T-cell (primary cell): ENCODE results near the gene HES2. TPM values are rescaled to one million over a fixed set of nuclear protein-coding genes. Genes with fewer than 3 reads are reported as not detected.
"Not testable (repeated sequence)": the region's sequence is repeated elsewhere in the genome, so short reads cannot be mapped to it uniquely, and the experiment has no call there.

Source experiments
- ATAC-seq, 4 experiments: fragments of 200-7000 bp in 3 of 4; fragments of 150-1000 bp in 1 of 4; cut with Tn5 transposase; replicated peaks in 1 of 4; 1 replicate in 3 of 4; 2 replicates in 1 of 4; pipeline ENCODE4 v1.10.0; 2021; ENCODE audit warnings: moderate library complexity in 3 of 4, mild to moderate bottlenecking in 2 of 4, moderate number of reproducible peaks in 1 of 4
- CTCF ChIA-PET, 2 donors: fragments of 300-600 bp; sonication (Branson Sonifier 250); formaldehyde crosslinking; loops; one replicate each; lab custom pipeline; 2022; ENCODE audit warnings: antibody characterized with exemption in 2 of 2; lab: Charles Lee
- POLR2A ChIA-PET, 2 donors: fragments of 300-600 bp; sonication (Branson Sonifier 250); formaldehyde crosslinking; loops; one replicate each; lab custom pipeline; 2022; ENCODE audit warnings: antibody characterized with exemption in 2 of 2; lab: Charles Lee
- DNase-seq, 35 experiments: peaks; one replicate each; pipeline versions ENCODE4 v3.0.0 to v3.0.0-alpha.2; 2013 to 2023
- H3K27ac ChIP-seq: one replicate; pipeline ENCODE4 v1.5.1; 2013; ENCODE audit warnings: low read length
- H3K27me3 ChIP-seq, 2 experiments: replicated peaks in 1 of 2; 1 replicate in 1 of 2; 2 replicates in 1 of 2; pipeline versions ENCODE4 v1.6.1 to v1.7.0; 2013; ENCODE audit warnings: low read length in 1 of 2, mixed read lengths in 1 of 2; ENCODE audit not compliant: control insufficient read depth in 2 of 2, insufficient read depth in 2 of 2; ENCODE audit errors: extremely low read depth in 1 of 2
- H3K36me3 ChIP-seq, 2 donors: 1 replicate in 1 of 2; 2 replicates in 1 of 2; pipeline versions ENCODE4 v1.6.1 to v1.7.0; 2013; ENCODE audit warnings: low read length in 1 of 2; ENCODE audit not compliant: control insufficient read depth in 2 of 2, insufficient read depth in 1 of 2; ENCODE audit errors: extremely low read depth in 1 of 2
- H3K4me1 ChIP-seq, 2 experiments: 1 replicate in 1 of 2; 2 replicates in 1 of 2; pipeline versions ENCODE4 v1.6.1 to v1.7.0; 2013; ENCODE audit warnings: low read length in 2 of 2, mixed read lengths in 1 of 2; ENCODE audit not compliant: insufficient read depth in 2 of 2, control insufficient read depth in 1 of 2; ENCODE audit errors: extremely low read depth in 1 of 2
- H3K4me3 ChIP-seq, 2 donors: 1 replicate in 1 of 2; 2 replicates in 1 of 2; pipeline versions ENCODE4 v1.5.1 to v1.7.0; 2013; ENCODE audit warnings: mild to moderate bottlenecking in 2 of 2, low read length in 1 of 2, moderate library complexity in 1 of 2; ENCODE audit not compliant: control insufficient read depth in 1 of 2; ENCODE audit errors: extremely low read depth in 1 of 2
- H3K9me3 ChIP-seq: 2 replicates; pipeline ENCODE4 v1.7.0; 2013
- H3K27ac Mint-ChIP-seq, 2 donors: one replicate each; pipeline ENCODE4 v1.8.0; 2020 to 2021; ENCODE audit warnings: mild to moderate bottlenecking in 2 of 2, mixed read lengths in 2 of 2
- H3K27me3 Mint-ChIP-seq, 2 donors: one replicate each; pipeline ENCODE4 v1.8.0; 2021 to 2022; ENCODE audit warnings: mixed read lengths in 2 of 2
- H3K36me3 Mint-ChIP-seq: one replicate; pipeline ENCODE4 v1.8.0; 2021; ENCODE audit warnings: mixed read lengths
- H3K4me1 Mint-ChIP-seq, 3 donors: one replicate each; pipeline ENCODE4 v1.8.0; 2020 to 2022; ENCODE audit warnings: mixed read lengths in 3 of 3, mild to moderate bottlenecking in 1 of 3
- H3K4me3 Mint-ChIP-seq, 3 donors: one replicate each; pipeline ENCODE4 v1.8.0; 2020 to 2022; ENCODE audit warnings: mild to moderate bottlenecking in 3 of 3, mixed read lengths in 3 of 3, moderate library complexity in 3 of 3
- H3K9me3 Mint-ChIP-seq, 3 donors: one replicate each; pipeline ENCODE4 v1.8.0; 2020 to 2022; ENCODE audit warnings: mixed read lengths in 3 of 3
- WGBS: methylation state at CpG from one replicate; pipeline ENCODE4 v1.1.5; 2013; ENCODE audit warnings: missing lambda C conversion rate; ENCODE audit not compliant: insufficient coverage; 5-methylcytosine and 5-hydroxymethylcytosine counted together
- total RNA-seq, 35 experiments: library from RNA in 6 of 35; stranded (reverse) in 6 of 35; fragments of 120-200 nt in 1 of 35; gene quantifications; one replicate each; pipeline versions ENCODE4 v1.2.1 to v1.2.4 and lab custom pipeline; 2013 to 2026

Gene HES2
- total RNA-seq, 5 donors from 2014 or later (not counting 1 experiment from before 2014, with no cell fraction given), result 0.16 TPM; not detected in 4

DNA sequence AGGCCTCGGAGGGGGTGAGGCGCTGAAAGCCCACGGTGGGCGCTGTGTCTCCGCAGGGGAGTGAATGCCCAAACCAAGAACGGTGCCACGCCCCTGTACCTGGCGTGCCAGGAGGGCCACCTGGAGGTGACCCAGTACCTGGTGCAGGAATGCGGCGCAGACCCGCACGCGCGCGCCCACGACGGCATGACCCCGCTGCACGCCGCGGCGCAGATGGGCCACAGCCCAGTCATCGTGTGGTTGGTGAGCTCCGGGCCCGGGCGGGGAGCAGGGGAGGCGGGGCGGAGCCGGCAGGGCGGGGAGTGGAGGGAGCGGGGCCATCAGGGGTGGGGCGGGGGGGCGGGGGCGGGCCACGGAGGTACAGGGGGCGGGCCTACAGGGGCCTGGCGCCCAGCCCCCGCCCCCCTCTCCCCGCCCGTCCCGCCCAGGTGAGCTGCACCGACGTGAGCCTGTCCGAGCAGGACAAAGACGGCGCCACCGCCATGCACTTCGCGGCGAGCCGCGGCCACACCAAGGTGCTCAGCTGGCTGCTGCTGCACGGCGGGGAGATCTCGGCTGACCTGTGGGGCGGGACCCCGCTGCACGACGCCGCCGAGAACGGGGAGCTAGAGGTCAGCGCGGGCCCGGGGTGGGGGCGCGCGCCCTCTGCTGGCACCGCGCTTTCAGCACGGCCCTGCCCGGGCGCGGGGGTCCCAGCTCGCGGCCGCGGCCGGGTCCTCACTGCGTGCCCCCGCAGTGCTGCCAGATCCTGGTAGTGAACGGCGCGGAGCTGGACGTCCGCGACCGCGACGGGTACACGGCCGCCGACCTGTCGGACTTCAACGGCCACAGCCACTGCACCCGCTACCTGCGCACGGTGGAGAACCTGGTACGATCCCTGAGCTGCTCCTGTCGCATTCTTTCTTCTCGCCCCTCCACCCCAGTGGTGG, 20.7 kb upstream of the HES2 start:
- H3K4me1 Mint-ChIP-seq, result peaks cover 13 to 25% (median 19%) of the 10 kb centered on the region in 3 donors
- ChIA-PET POLR2A (interaction anchor here in 1 of 2 donors (0.6 kb wide), 2 partner anchors 20 to 165 kb away, joined by 4 read pairs; no protein-coding TSS in a partner anchor), CTCF (interaction anchor here (0.6 to 1.2 kb wide), 6 partner anchors 17 to 261 kb away, joined by 3 to 7 read pairs (median 4); partner anchors contain the start of genes DNAJC11 (in 1 of the 2) and TNFRSF25 (in 1 of the 2))
- no peaks in the 10 kb centered on the region for H3K9me3 Mint-ChIP-seq
- Histone ChIP-seq H3K4me3 (no peak overlapping the region), H3K27ac (no peak overlapping the region), H3K36me3 (no peaks in the 10 kb centered on the region), H3K9me3 (no peaks in the 10 kb centered on the region), H3K4me1 (peaks cover 0 to 21% of the 10 kb centered on the region in 2 experiments), H3K27me3 (peaks cover 0 to 71% of the 10 kb centered on the region in 2 experiments)
- ATAC-seq, result peak; percentile 83 to 88 (median 86)
- H3K27me3 Mint-ChIP-seq, result peaks cover 30 to 45% of the 10 kb centered on the region in 2 donors
- 9% methylated on average over 78 of the region's 101 CpGs for WGBS
- H3K36me3 Mint-ChIP-seq, result no peaks in the 10 kb centered on the region
- peak overlapping the region in 2 of 3 donors; percentile 28 to 77 for H3K4me3 Mint-ChIP-seq
- DNase-seq, result peak in 34 of 35 experiments; percentile 36 to 80 (median 64)
- no peak overlapping the region for H3K27ac Mint-ChIP-seq

DNA sequence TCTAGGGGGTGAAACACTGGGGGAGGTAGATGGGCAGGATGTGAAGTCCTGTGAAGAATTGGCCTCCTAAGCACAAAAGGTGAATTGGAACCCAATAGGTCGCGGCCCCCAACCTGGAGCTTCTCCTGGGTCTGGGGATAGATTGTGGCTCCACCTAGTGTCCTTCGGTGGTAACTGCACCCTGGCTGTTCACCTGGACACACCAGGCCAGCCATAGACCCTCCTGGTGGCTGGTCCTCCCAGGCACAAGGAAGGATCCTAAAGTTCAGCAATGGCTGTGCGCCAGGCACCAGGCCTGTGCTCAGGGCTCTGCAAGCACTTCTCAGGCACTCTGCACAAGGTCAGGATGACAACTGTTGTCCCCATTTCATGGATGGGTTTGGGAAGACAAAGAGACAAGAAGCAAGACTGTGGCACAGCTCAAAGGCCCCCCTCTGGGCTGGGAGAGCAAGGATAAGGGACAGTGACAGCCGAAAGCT, 18.4 kb upstream of the HES2 start:
- Mint-ChIP-seq H3K9me3 (no peaks in the 10 kb centered on the region), H3K4me1 (peaks cover 9 to 18% (median 14%) of the 10 kb centered on the region in 3 donors), H3K4me3 (peak overlapping the region in 1 of 3 donors; percentile 52), H3K36me3 (no peaks in the 10 kb centered on the region), H3K27me3 (peaks cover 19 to 31% of the 10 kb centered on the region in 2 donors), H3K27ac (peak overlapping the region in 1 of 2 donors; percentile 21)
- Histone ChIP-seq H3K4me1 (peaks cover 0 to 21% of the 10 kb centered on the region in 2 experiments), H3K27ac (no peak overlapping the region), H3K27me3 (peaks cover 0 to 54% of the 10 kb centered on the region in 2 experiments), H3K36me3 (no peaks in the 10 kb centered on the region), H3K9me3 (no peaks in the 10 kb centered on the region), H3K4me3 (no peak overlapping the region)
- ChIA-PET POLR2A (interaction anchor here in 1 of 2 donors (0.6 to 0.7 kb wide), 2 partner anchors 22 to 172 kb away, joined by 3 to 7 read pairs; no protein-coding TSS in a partner anchor), CTCF (interaction anchor here (1.0 to 1.4 kb wide), 4 partner anchors 11 to 17 kb away, joined by 3 to 5 read pairs (median 5); no protein-coding TSS in a partner anchor)
- ATAC-seq (peak; percentile 41 to 60 (median 49)), DNase-seq (peak in 34 of 35 experiments; percentile 25 to 83 (median 58))
- 3% methylated on average over 4 of the region's 5 CpGs for WGBS

DNA sequence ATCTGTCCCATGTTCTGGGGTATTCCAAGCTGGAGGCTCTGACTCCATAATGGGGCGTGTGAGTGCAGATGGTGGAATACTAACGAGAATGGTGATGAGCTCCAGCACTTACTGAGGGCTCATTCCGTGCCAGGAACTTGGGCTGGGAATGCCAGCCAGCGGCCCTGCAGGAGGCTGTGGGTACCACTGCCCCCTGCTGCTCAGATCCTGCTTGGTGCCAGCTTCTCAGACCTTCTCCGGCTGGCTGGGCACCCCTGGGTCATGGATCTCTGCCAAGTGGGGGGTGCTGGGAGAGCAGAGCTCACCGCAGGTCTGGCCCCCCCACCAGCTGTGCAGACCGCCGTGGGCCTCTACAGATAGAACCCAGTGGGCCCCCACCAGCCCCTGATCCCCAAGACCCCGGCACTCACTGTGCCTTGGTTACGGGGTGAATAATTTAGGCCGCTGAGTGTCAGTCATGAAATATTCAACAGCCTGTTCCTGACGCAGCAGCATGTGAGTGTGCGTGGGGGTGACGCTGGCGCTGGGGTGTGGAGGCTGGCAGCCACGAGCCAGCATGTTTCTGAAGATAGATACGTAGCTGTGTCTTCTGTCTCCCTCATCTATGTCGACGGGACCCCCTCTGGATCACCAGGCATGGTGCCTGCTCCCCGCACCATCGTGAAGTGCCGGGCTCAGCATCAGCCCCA, 17.4 kb upstream of the HES2 start:
- peaks cover 19 to 31% of the 10 kb centered on the region in 2 donors for H3K27me3 Mint-ChIP-seq
- H3K9me3 ChIP-seq, H3K27ac Mint-ChIP-seq, H3K9me3 Mint-ChIP-seq, DNase-seq, ATAC-seq, H3K4me3 ChIP-seq, POLR2A ChIA-PET, H3K36me3 ChIP-seq, H3K36me3 Mint-ChIP-seq, H3K4me3 Mint-ChIP-seq, H3K27ac ChIP-seq: not testable (repeated sequence)
- 63% methylated on average over 16 of the region's 22 CpGs for WGBS
- Histone ChIP-seq H3K4me1 (peaks cover 0 to 21% of the 10 kb centered on the region in 2 experiments), H3K27me3 (peaks cover 0 to 54% of the 10 kb centered on the region in 2 experiments)
- CTCF ChIA-PET, result interaction anchor here in 1 of 2 donors (0.7 to 1.4 kb wide), 3 partner anchors 14 to 98 kb away, joined by 3 to 5 read pairs (median 5); no protein-coding TSS in a partner anchor
- H3K4me1 Mint-ChIP-seq, result peaks cover 9 to 18% (median 14%) of the 10 kb centered on the region in 3 donors

DNA sequence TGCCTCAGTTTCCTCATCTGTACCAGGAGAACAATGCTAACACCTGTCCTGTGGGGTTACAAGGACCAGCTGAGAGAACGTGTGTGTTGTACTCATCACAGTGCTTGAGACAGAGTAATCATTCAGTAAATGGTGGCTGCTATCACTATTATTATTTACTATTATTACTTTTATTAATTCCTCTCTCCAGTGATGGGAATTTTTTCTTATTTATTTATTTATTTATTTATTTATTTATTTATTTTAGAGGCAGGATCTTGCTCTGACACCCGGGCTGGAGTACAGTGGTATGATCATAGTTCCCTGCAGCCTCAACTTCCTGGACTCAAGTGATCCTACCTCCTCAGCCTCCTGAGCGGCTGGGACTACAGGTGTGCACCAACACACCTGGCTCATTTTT, 16.6 kb upstream of the HES2 start:
- H3K36me3 Mint-ChIP-seq, H3K4me3 Mint-ChIP-seq, POLR2A ChIA-PET, H3K9me3 Mint-ChIP-seq, ATAC-seq, H3K9me3 ChIP-seq, CTCF ChIA-PET, DNase-seq, H3K27ac ChIP-seq, H3K4me3 ChIP-seq, H3K27ac Mint-ChIP-seq, H3K36me3 ChIP-seq: not testable (repeated sequence)
- Histone ChIP-seq H3K4me1 (peaks cover 0 to 21% of the 10 kb centered on the region in 2 experiments), H3K27me3 (peaks cover 0 to 46% of the 10 kb centered on the region in 2 experiments)
- H3K27me3 Mint-ChIP-seq, result peaks cover 19 to 26% of the 10 kb centered on the region in 2 donors
- no CpG with 5 or more reads among the region's 3 CpGs for WGBS
- H3K4me1 Mint-ChIP-seq, result peaks cover 9 to 18% (median 14%) of the 10 kb centered on the region in 3 donors

DNA sequence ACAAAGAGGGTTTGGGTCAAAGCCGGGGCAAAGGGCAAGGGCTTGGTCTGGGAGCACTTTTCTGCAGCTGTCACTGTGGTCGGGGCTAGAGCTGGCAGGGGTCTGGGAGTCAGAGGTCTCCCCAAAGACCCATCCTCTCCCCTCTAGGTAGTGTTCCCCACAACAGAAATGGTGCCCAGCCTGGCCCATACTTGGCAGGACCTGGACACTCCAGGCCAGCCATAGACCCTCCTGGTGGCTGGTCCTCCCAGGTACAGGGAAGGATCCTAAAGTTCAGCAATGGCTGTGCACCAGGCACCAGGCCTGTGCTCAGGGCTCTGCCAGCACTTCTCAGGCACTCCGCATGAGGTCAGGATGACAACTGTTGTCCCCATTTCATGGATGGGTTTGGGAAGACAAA, 15.8 kb upstream of the HES2 start:
- H3K9me3 ChIP-seq, result no peaks in the 10 kb centered on the region
- WGBS, result 89% methylated on average over 1 of the region's 3 CpGs
- peaks cover 9 to 18% (median 10%) of the 10 kb centered on the region in 3 donors for H3K4me1 Mint-ChIP-seq
- H3K27ac Mint-ChIP-seq, result no peak overlapping the region
- no peak overlapping the region for H3K4me3 ChIP-seq
- no peak overlapping the region for H3K4me3 Mint-ChIP-seq
- peaks cover 0 to 45% of the 10 kb centered on the region in 2 experiments for H3K27me3 ChIP-seq
- no peaks in the 10 kb centered on the region for H3K36me3 ChIP-seq
- ATAC-seq (no peak), DNase-seq (no peak)
- ChIA-PET CTCF (no interaction called here), POLR2A (no interaction called here)
- H3K36me3 Mint-ChIP-seq, result no peaks in the 10 kb centered on the region
- H3K27me3 Mint-ChIP-seq, result peaks cover 19 to 22% of the 10 kb centered on the region in 2 donors
- H3K4me1 ChIP-seq, result peaks cover 0 to 15% of the 10 kb centered on the region in 2 experiments
- H3K27ac ChIP-seq, result no peak overlapping the region
- H3K9me3 Mint-ChIP-seq, result no peaks in the 10 kb centered on the region
